Naive thymus-derived CD8-positive, alpha-beta T cell (primary cell): Measurements from ENCODE around the gene DCANP1. TPM values are rescaled to one million over a fixed set of nuclear protein-coding genes. Genes with fewer than 3 reads are reported as not detected.

Experiments used
- ATAC-seq, 2 donors: fragments of 150-1000 bp; cut with Tn5 transposase in 1 of 2; sonication (Bioruptor Pico), chemical (Tn5 transposase) in 1 of 2; 1 replicate in 1 of 2; 2 replicates in 1 of 2; pipeline ENCODE4 v1.10.0; 2021; ENCODE audit warnings: mild to moderate bottlenecking in 2 of 2, moderate library complexity in 2 of 2
- POLR2A ChIA-PET: fragments of 350-600 bp; sonication (Branson Sonifier 250); formaldehyde crosslinking; loops from one replicate; lab custom pipeline; 2021; ENCODE audit warnings: antibody characterized with exemption; lab: Charles Lee
- DNase-seq, 10 donors: peaks; one replicate each; pipeline versions ENCODE4 v3.0.0 to v3.0.0-alpha.2; 2020 to 2022
- H3K27ac Mint-ChIP-seq, 10 donors: one replicate each; pipeline ENCODE4 v1.8.0; 2020 to 2022; ENCODE audit warnings: mild to moderate bottlenecking in 10 of 10, mixed read lengths in 10 of 10, moderate library complexity in 4 of 10, inconsistent platforms in 1 of 10
- H3K27me3 Mint-ChIP-seq, 5 donors: one replicate each; pipeline ENCODE4 v1.8.0; 2021 to 2022; ENCODE audit warnings: mixed read lengths in 5 of 5
- H3K36me3 Mint-ChIP-seq, 3 donors: one replicate each; pipeline ENCODE4 v1.8.0; 2020 to 2022; ENCODE audit warnings: mixed read lengths in 3 of 3, mild to moderate bottlenecking in 2 of 3, inconsistent platforms in 1 of 3
- H3K4me1 Mint-ChIP-seq, 4 donors: one replicate each; pipeline ENCODE4 v1.8.0; 2021 to 2022; ENCODE audit warnings: mixed read lengths in 4 of 4
- H3K4me3 Mint-ChIP-seq, 10 donors: one replicate each; pipeline ENCODE4 v1.8.0; 2020 to 2022; ENCODE audit warnings: mild to moderate bottlenecking in 10 of 10, mixed read lengths in 10 of 10, moderate library complexity in 6 of 10, inconsistent platforms in 1 of 10
- H3K9me3 Mint-ChIP-seq, 9 donors: one replicate each; pipeline ENCODE4 v1.8.0; 2020 to 2022; ENCODE audit warnings: mixed read lengths in 9 of 9, mild to moderate bottlenecking in 3 of 9, inconsistent platforms in 1 of 9, moderate library complexity in 1 of 9
- polyA plus RNA-seq, 3 donors: library from polyadenylated mRNA; unstranded; fragments of 300-500 nt; fragmentation: Illumina TruSeq; gene quantifications; one replicate each; pipeline ENCODE4 v1.2.3, GENCODE V29; 2021
- total RNA-seq, 8 experiments: library from RNA in 2 of 8; stranded (reverse) in 2 of 8; gene quantifications; one replicate each; pipeline ENCODE4 v1.2.3 and lab custom pipeline; 2021 to 2026

DCANP1 gene
- total and polyA plus RNA-seq, 5 experiments from 2014 or later: not detected

DNA sequence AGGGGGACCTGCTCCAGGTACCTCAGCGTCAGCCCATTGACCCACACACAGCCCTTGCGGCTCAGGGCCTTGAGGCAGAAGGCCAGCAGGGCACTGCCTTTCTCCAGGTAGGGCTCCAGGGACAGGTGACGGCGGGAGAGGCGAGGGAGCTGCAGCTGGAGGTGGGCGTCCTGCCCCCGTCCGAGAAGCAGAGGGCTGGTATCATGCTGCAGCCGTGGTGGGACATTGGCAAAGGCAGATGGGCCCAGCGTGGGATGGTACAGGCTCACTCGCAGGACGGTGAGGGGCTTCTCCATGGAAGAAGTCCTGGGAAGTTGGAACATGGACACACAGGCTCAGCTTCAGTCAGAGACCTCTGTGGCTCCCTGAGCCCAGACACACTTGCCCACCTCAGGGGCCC is 2.5 kb upstream of the DCANP1 start:
- H3K36me3 Mint-ChIP-seq: no peaks in the 10 kb centered on the region
- ATAC-seq: no peak
- peaks cover 3 to 9% (median 6%) of the 10 kb centered on the region in 5 donors for H3K27me3 Mint-ChIP-seq
- H3K4me1 Mint-ChIP-seq: peaks cover 0 to 5% (median 0%) of the 10 kb centered on the region in 4 donors
- POLR2A ChIA-PET: no interaction called here
- H3K9me3 Mint-ChIP-seq: no peaks in the 10 kb centered on the region
- no peak for DNase-seq
- no peak overlapping the region for H3K4me3 Mint-ChIP-seq
- H3K27ac Mint-ChIP-seq: no peak overlapping the region

GRCh38 chr5:135448791-135449507 is 1.8 kb upstream of the DCANP1 start:
- Mint-ChIP-seq H3K4me3 (no peak overlapping the region), H3K4me1 (peaks cover 0 to 8% (median 0%) of the 10 kb centered on the region in 4 donors), H3K27ac (no peak overlapping the region), H3K27me3 (peaks cover 1 to 10% (median 6%) of the 10 kb centered on the region in 5 donors), H3K9me3 (no peaks in the 10 kb centered on the region), H3K36me3 (no peaks in the 10 kb centered on the region)
- ATAC-seq (no peak), DNase-seq (no peak)
- POLR2A ChIA-PET: no interaction called here

DNA sequence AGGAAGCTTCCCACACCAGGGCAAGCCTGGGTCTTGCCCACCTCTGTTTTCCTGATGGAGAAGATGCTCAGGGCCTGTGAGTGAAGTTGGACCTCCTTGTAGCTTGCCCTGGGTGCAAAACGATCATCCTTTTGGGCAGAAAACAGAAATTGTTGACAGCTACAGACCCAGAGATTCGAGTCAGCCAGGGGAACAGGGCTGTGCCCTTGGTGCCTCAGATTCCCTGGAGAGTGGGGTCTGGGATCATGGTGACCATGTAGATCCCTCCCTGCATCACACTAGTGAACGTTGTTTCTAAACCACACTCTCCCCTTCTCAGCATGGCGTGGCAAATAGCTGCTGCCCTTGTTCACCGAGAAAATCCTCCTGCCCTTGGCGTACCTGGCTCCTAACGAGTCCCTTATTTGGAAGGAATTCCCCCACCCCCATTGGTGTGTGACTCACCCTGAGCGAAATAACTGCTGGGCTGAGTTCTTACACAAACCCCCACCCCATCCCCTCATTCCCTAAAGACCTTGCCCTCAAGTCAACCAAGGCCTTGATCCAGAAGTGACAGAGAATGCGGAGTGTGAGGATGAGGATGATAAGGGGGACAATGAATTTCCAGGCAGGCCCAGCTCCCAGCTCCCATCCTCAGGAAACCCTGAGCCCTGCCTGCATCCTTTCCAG is 1.1 kb upstream of the DCANP1 start:
- H3K4me3 Mint-ChIP-seq: no peak overlapping the region
- H3K36me3 Mint-ChIP-seq: no peaks in the 10 kb centered on the region
- no peak overlapping the region for H3K27ac Mint-ChIP-seq
- no peaks in the 10 kb centered on the region for H3K9me3 Mint-ChIP-seq
- DNase-seq: no peak
- H3K4me1 Mint-ChIP-seq: peaks cover 0 to 8% (median 0%) of the 10 kb centered on the region in 4 donors
- POLR2A ChIA-PET: no interaction called here
- peaks cover 1 to 10% (median 6%) of the 10 kb centered on the region in 5 donors for H3K27me3 Mint-ChIP-seq
- no peak for ATAC-seq

GRCh38 chr5:135446615-135447014 is 533 bp downstream of the DCANP1 start:
- DNase-seq (no peak), ATAC-seq (no peak)
- POLR2A ChIA-PET: no interaction called here
- peaks cover 0 to 17% (median 0%) of the 10 kb centered on the region in 4 donors for H3K4me1 Mint-ChIP-seq
- no peak overlapping the region for H3K4me3 Mint-ChIP-seq
- no peak overlapping the region for H3K27ac Mint-ChIP-seq
- no peaks in the 10 kb centered on the region for H3K9me3 Mint-ChIP-seq
- no peaks in the 10 kb centered on the region for H3K36me3 Mint-ChIP-seq
- H3K27me3 Mint-ChIP-seq: peaks cover 0 to 10% (median 6%) of the 10 kb centered on the region in 5 donors

DNA sequence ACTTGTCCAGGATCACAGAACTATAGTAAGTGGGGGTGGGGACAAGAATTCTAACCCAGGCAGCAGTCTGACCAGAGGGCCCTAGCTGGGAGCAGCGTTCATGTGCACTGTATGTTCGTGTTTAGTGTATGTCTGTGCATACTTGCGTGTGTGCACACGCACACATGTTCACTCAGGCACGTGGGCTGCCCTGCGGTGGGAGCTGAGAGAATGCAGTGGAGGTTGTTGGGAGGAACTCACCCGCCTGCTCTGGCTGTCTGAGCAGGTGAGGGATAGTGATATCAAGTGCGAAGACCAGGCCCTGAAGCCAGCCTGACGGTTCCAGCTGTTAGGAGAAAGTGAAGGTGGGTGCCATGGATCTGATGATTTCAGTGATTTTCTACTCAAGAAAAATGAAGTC is 942 bp downstream of the DCANP1 start:
- DNase-seq: no peak
- H3K27ac Mint-ChIP-seq: no peak overlapping the region
- POLR2A ChIA-PET: no interaction called here

GRCh38 chr5:135445306-135445985 is 1.7 kb downstream of the DCANP1 start:
- Mint-ChIP-seq H3K36me3 (no peaks in the 10 kb centered on the region), H3K27ac (no peak overlapping the region), H3K4me3 (no peak overlapping the region), H3K27me3 (peaks cover 1 to 7% (median 6%) of the 10 kb centered on the region in 5 donors), H3K9me3 (no peaks in the 10 kb centered on the region), H3K4me1 (peaks cover 0 to 18% (median 2%) of the 10 kb centered on the region in 4 donors)
- POLR2A ChIA-PET: no interaction called here
- no peak for ATAC-seq
- no peak for DNase-seq

More for the DNA sequence above, 942 bp downstream of the DCANP1 start:
- no peaks in the 10 kb centered on the region for H3K36me3 Mint-ChIP-seq
- H3K27me3 Mint-ChIP-seq: peaks cover under 1 to 10% (median 6%) of the 10 kb centered on the region in 5 donors
- no peaks in the 10 kb centered on the region for H3K9me3 Mint-ChIP-seq
- ATAC-seq: no peak
- no peak overlapping the region for H3K4me3 Mint-ChIP-seq
- peaks cover 0 to 17% (median under 1%) of the 10 kb centered on the region in 4 donors for H3K4me1 Mint-ChIP-seq

DNA sequence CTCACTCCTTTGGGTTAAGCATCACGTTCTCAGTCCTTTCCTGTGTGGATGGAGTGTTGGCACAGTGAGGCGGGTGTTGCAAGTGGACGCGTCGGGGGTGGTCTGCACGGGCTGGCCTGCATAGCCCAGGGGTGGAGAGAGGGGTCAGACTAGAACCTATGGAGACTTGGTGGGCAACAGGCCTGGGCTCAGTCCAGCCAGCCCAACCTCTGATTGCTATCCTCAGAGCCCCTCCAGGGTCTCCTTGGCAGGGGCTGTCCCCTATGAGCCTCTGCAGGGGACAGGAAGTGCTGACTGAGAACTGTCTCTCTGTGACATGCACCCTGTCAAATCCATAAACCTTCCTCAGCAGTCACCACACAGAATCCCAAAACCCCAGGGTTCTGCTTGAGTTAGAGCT is 2.3 kb downstream of the DCANP1 start:
- peaks cover 1 to 7% (median 6%) of the 10 kb centered on the region in 5 donors for H3K27me3 Mint-ChIP-seq
- H3K9me3 Mint-ChIP-seq: no peaks in the 10 kb centered on the region
- H3K4me3 Mint-ChIP-seq: no peak overlapping the region
- no peak for ATAC-seq
- peaks cover 0 to 18% (median 2%) of the 10 kb centered on the region in 4 donors for H3K4me1 Mint-ChIP-seq
- no peak overlapping the region for H3K27ac Mint-ChIP-seq
- DNase-seq: no peak
- no peaks in the 10 kb centered on the region for H3K36me3 Mint-ChIP-seq
- POLR2A ChIA-PET: no interaction called here

DNA sequence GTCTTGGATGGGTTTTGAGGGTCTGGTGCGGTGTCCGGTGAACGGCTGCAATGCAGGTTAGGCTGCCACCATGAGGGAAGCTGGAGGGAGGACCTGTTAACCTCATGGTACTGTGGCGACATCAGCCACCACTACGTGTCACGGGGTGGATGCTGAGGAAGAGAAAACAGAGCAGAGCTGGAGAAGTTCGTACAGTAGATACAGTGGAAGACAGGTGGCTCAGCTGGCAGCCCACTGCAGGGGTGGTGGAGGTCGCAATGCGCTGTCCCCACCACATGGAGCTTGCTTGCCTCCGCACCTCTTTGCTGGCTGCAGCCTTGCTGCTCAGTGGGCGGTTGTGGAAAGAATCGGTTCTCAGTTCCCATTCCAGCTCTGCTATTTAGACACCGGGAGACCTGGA is 2.8 kb downstream of the DCANP1 start:
- Mint-ChIP-seq H3K27ac (peak overlapping the region in 1 of 10 donors; percentile 63), H3K36me3 (no peaks in the 10 kb centered on the region), H3K4me1 (peaks cover 0 to 18% (median 2%) of the 10 kb centered on the region in 4 donors), H3K27me3 (peaks cover 1 to 7% (median 6%) of the 10 kb centered on the region in 5 donors), H3K4me3 (no peak overlapping the region), H3K9me3 (no peaks in the 10 kb centered on the region)
- no peak for DNase-seq
- ATAC-seq: no peak
- POLR2A ChIA-PET: no interaction called here

- peaks cover 2 to 7% (median 3%) of the 10 kb centered on the region in 5 donors for H3K27me3 Mint-ChIP-seq
- no peaks in the 10 kb centered on the region for H3K36me3 Mint-ChIP-seq
- peak in 1 of 10 donors; percentile 0 for DNase-seq
- H3K27ac Mint-ChIP-seq: no peak overlapping the region
- peaks cover 0 to 22% (median 2%) of the 10 kb centered on the region in 4 donors for H3K4me1 Mint-ChIP-seq
- ATAC-seq: no peak
- H3K9me3 Mint-ChIP-seq: no peaks in the 10 kb centered on the region
- POLR2A ChIA-PET: no interaction called here
- no peak overlapping the region for H3K4me3 Mint-ChIP-seq
These were observed 3.8 kb downstream of the DCANP1 start for GRCh38 chr5:135443161-135443960.

DNA sequence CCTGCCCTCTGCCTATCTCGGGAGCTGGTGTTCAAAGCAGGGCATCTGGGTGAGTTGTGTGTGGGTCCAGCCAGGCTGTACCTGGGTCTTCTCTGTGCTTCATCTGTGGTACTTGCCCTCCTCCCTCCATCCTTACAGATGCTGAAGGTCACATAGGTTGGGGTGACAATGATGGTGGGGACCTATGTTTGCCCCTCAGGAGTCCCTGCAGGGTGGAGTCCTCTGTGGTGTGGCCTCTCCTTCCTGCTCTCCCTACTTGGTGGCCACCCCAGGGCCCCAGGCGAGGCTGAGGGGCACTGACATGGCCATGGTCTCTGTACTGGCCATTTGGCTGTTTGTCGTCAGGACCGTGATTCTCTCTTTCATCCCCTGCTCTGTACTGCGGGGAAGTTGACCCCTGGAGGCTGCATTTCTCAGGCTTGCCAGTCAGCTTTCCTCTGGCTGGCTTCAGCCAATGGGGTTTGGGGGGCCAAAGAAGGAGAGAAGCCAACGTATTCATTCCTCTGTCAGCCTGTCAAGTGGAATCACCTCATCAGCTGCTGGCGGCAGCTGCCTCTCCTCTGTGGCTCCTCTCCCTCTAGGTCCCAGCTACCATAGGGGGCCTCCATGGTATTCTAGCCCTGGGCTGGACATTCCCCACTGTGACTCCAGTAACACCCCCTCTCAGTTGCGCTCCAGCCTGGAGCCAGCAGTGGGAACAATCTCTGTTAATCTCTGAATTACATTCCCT is 4.6 kb downstream of the DCANP1 start:
- ATAC-seq (no peak), DNase-seq (peak in 1 of 10 donors; percentile 12)
- no peak overlapping the region for H3K4me3 Mint-ChIP-seq
- H3K36me3 Mint-ChIP-seq: no peaks in the 10 kb centered on the region
- peak overlapping the region in 1 of 10 donors; percentile 12 for H3K27ac Mint-ChIP-seq
- POLR2A ChIA-PET: no interaction called here
- peaks cover 0 to 7% (median 3%) of the 10 kb centered on the region in 5 donors for H3K27me3 Mint-ChIP-seq
- H3K9me3 Mint-ChIP-seq: no peaks in the 10 kb centered on the region
- peaks cover 0 to 23% (median 2%) of the 10 kb centered on the region in 4 donors for H3K4me1 Mint-ChIP-seq

DNA sequence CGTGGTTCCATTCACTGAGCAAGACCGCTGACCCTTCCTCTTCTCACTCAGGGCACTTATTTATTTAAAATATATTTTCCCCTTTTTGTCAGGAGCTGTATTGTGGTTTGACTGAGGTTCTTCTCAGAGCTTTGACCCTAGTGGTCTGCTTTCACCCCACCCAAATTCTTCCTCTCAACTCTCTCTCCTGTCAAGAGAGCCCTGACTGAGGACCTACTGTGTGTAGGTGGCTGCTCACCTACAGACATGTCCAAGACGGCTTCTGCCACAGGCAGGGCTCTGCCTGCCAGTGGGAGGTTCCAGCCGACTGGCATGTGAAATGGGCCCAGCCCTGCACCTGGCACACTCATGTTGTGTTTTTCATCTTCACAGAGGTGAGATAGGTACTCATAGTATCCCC is 5.2 kb downstream of the DCANP1 start:
- POLR2A ChIA-PET: no interaction called here
- Mint-ChIP-seq H3K36me3 (no peaks in the 10 kb centered on the region), H3K4me1 (peaks cover 0 to 27% (median 2%) of the 10 kb centered on the region in 4 donors)

More for the DNA sequence above, 5.2 kb downstream of the DCANP1 start:
- ATAC-seq (no peak), DNase-seq (peak in 1 of 10 donors; percentile 7)
- peak overlapping the region in 1 of 10 donors; percentile 12 for H3K27ac Mint-ChIP-seq
- H3K9me3 Mint-ChIP-seq: no peaks in the 10 kb centered on the region
- H3K27me3 Mint-ChIP-seq: peaks cover under 1 to 5% (median 2%) of the 10 kb centered on the region in 5 donors
- H3K4me3 Mint-ChIP-seq: no peak overlapping the region
